GM23338 (cell line): ENCODE results near the gene FGG. TPM values are rescaled to one million over a fixed set of nuclear protein-coding genes. Genes with fewer than 3 reads are reported as not detected.

Experiments
- ATAC-seq: fragments of 200-7000 bp; cut with Tn5 transposase; 3 replicates; pipeline ENCODE4 v1.9.1; 2020
- DNase-seq: peaks from one replicate; pipeline ENCODE4 v3.0.0-alpha.2; 2015; ENCODE audit warnings: low spot score
- H2AFZ ChIP-seq: fragments of 200-600 bp; sonication (generic); 2 replicates; pipeline ENCODE4 v1.8.0; 2016; ENCODE audit warnings: antibody characterized with exemption, mild to moderate bottlenecking, moderate library complexity
- H3F3A ChIP-seq: fragments of 200-600 bp; sonication (generic); replicated peaks from 2 replicates; pipeline ENCODE4 v1.8.0; 2017; ENCODE audit warnings: antibody characterized with exemption, mixed run types, low read depth
- H3K27ac ChIP-seq: fragments of 200-600 bp; sonication (generic); 2 replicates; pipeline ENCODE4 v1.6.1; 2016; ENCODE audit warnings: low read depth
- H3K27me3 ChIP-seq: fragments of 200-600 bp; sonication (generic); 2 replicates; pipeline ENCODE4 v1.8.0; 2016; ENCODE audit warnings: mild to moderate bottlenecking, mixed run types, moderate library complexity; ENCODE audit not compliant: insufficient read depth
- H3K36me3 ChIP-seq: fragments of 200-600 bp; sonication (generic); 2 replicates; pipeline ENCODE4 v1.8.0; 2016; ENCODE audit warnings: mild to moderate bottlenecking; ENCODE audit not compliant: insufficient read depth
- H3K4me1 ChIP-seq: fragments of 200-600 bp; sonication (generic); 2 replicates; pipeline ENCODE4 v1.8.0; 2016; ENCODE audit warnings: mild to moderate bottlenecking, moderate library complexity; ENCODE audit not compliant: insufficient read depth
- H3K4me2 ChIP-seq: fragments of 200-600 bp; sonication (generic); 2 replicates; pipeline ENCODE4 v1.7.1; 2017; ENCODE audit warnings: mixed run types
- H3K4me3 ChIP-seq: fragments of 200-600 bp; sonication (generic); 2 replicates; pipeline ENCODE4 v1.6.1; 2016; ENCODE audit warnings: mixed run types
- H3K79me2 ChIP-seq: fragments of 200-600 bp; sonication (generic); replicated peaks from 2 replicates; pipeline ENCODE4 v1.8.0; 2017; ENCODE audit warnings: mild to moderate bottlenecking; ENCODE audit not compliant: insufficient read depth
- H3K9me2 ChIP-seq: fragments of 200-600 bp; sonication (generic); 2 replicates; pipeline ENCODE4 v1.8.0; 2017; ENCODE audit not compliant: insufficient read depth
- H4K20me1 ChIP-seq: fragments of 200-600 bp; sonication (generic); replicated peaks from 2 replicates; pipeline ENCODE4 v1.8.0; 2017; ENCODE audit warnings: mild to moderate bottlenecking; ENCODE audit not compliant: insufficient read depth
- H3K27ac Mint-ChIP-seq: 2 replicates; pipeline ENCODE4 v1.8.0; 2020; ENCODE audit warnings: inconsistent platforms, mild to moderate bottlenecking, moderate library complexity, mixed read lengths
- H3K27me3 Mint-ChIP-seq: 3 replicates; pipeline ENCODE4 v1.8.0; 2022; ENCODE audit warnings: low read depth, mild to moderate bottlenecking, moderate library complexity, mixed read lengths, inconsistent platforms; ENCODE audit not compliant: insufficient read depth, poor library complexity
- H3K36me3 Mint-ChIP-seq: 3 replicates; pipeline ENCODE4 v1.8.0; 2021; ENCODE audit warnings: low read depth, mild to moderate bottlenecking, inconsistent platforms, moderate library complexity, mixed read lengths
- H3K4me1 Mint-ChIP-seq: 3 replicates; pipeline ENCODE4 v1.8.0; 2020; ENCODE audit warnings: mild to moderate bottlenecking, inconsistent platforms, mixed read lengths
- H3K4me3 Mint-ChIP-seq: 3 replicates; pipeline ENCODE4 v1.8.0; 2021; ENCODE audit warnings: moderate library complexity, mild to moderate bottlenecking, inconsistent platforms, mixed read lengths
- H3K9me3 Mint-ChIP-seq: 3 replicates; pipeline ENCODE4 v1.8.0; 2020; ENCODE audit warnings: moderate library complexity, mild to moderate bottlenecking, inconsistent platforms, mixed read lengths
- CREB1 ChIP-seq: fragments of 250-450 bp; sonication (Bioruptor Pico); IDR thresholded peaks from 2 replicates; pipeline ENCODE4 v1.5.0; 2020; ENCODE audit warnings: low read depth, mild to moderate bottlenecking, moderate library complexity
- ETS1 ChIP-seq: IDR thresholded peaks from 2 replicates; pipeline ENCODE4 v1.6.1; 2016; ENCODE audit warnings: antibody characterized with exemption
- EZH2 ChIP-seq: fragments of 200-600 bp; sonication (generic); IDR thresholded peaks from one replicate; pipeline ENCODE4 v1.8.0; 2017; ENCODE audit warnings: antibody characterized with exemption, mild to moderate bottlenecking, low read depth; ENCODE audit not compliant: unreplicated experiment
- EZH2phosphoT487 ChIP-seq: fragments of 200-600 bp; sonication (generic); IDR thresholded peaks from one replicate; pipeline ENCODE4 v1.8.1; 2018; ENCODE audit warnings: antibody characterized with exemption; ENCODE audit not compliant: unreplicated experiment
- JUNB ChIP-seq: IDR thresholded peaks from one replicate; pipeline ENCODE4 v1.6.1; 2016; ENCODE audit warnings: antibody characterized with exemption; ENCODE audit not compliant: unreplicated experiment
- NANOG ChIP-seq: IDR thresholded peaks from 2 replicates; pipeline ENCODE4 v1.6.1; 2016; ENCODE audit warnings: antibody characterized with exemption, borderline replicate concordance
- ZNF331 ChIP-seq: fragments of 250-450 bp; sonication (Bioruptor Pico); IDR thresholded peaks from 2 replicates; pipeline ENCODE4 v1.5.0; 2020; ENCODE audit warnings: low read depth, mild to moderate bottlenecking, moderate library complexity
- ZNF462 ChIP-seq: fragments of 250-450 bp; sonication (Bioruptor Pico); IDR thresholded peaks from 2 replicates; pipeline ENCODE4 v1.5.0; 2020; ENCODE audit warnings: mild to moderate bottlenecking, moderate library complexity
- polyA plus RNA-seq: library from polyadenylated mRNA; unstranded; fragments of >200 nt; fragmentation: Nextera tagmentation; extraction: Ambion mirVana; gene quantifications from 2 replicates; pipeline ENCODE4 v1.2.1, GENCODE V29; 2016
- total RNA-seq: library from RNA; depleted of rRNA; stranded (reverse); fragments of >200 nt; shearing (Covaris generic); gene quantifications from 2 replicates; pipeline ENCODE4 v1.2.3, GENCODE V29; 2014

FGG gene
- total and polyA plus RNA-seq, 2 experiments from 2014 or later: not detected

- TF ChIP-seq ZNF462 (no peak), ZNF331 (CRISPR knock-in tag) (no peak), JUNB (no peak), NANOG (no peak), EZH2 (no peak)
Observed at GRCh38 chr4:154640999-154641398, 28.5 kb upstream of the FGG start (continued).

GRCh38 chr4:154634058-154634457, 21.6 kb upstream of the FGG start:
- no peak overlapping the region for H3K27ac ChIP-seq
- peaks cover 4% of the 10 kb centered on the region; the same call in 1 of the 3 replicates for H3K36me3 Mint-ChIP-seq
- H3F3A ChIP-seq: no peaks in the 10 kb centered on the region
- no peak overlapping the region for H2AFZ ChIP-seq
- no peaks in the 10 kb centered on the region for H3K36me3 ChIP-seq
- H3K4me1 ChIP-seq: peaks cover 5% of the 10 kb centered on the region; the same call in 1 of the 2 replicates
- H3K27ac Mint-ChIP-seq: no peak overlapping the region
- peaks cover 2% of the 10 kb centered on the region for H3K27me3 Mint-ChIP-seq
- ATAC-seq (no peak), DNase-seq (no peak)
- no peak overlapping the region for H3K4me2 ChIP-seq
- H3K9me2 ChIP-seq: no peaks in the 10 kb centered on the region
- H3K9me3 Mint-ChIP-seq: peaks cover 3% of the 10 kb centered on the region; the same call in 2 of the 3 replicates
- peaks cover 11% of the 10 kb centered on the region for H3K4me1 Mint-ChIP-seq
- no peaks in the 10 kb centered on the region for H4K20me1 ChIP-seq
- no peak overlapping the region for H3K4me3 ChIP-seq
- H3K79me2 ChIP-seq: no peaks in the 10 kb centered on the region
- H3K4me3 Mint-ChIP-seq: no peak overlapping the region
- H3K27me3 ChIP-seq: 0 out of 2 replicates have a peak, but pooled peaks cover 3% of the 10 kb centered on the region
- TF ChIP-seq JUNB: no peak
- TF ChIP-seq ETS1: no peak
- no peak for TF ChIP-seq CREB1
- TF ChIP-seq ZNF462: no peak
- no peak for TF ChIP-seq NANOG
- no peak for TF ChIP-seq ZNF331 (CRISPR knock-in tag)
- TF ChIP-seq EZH2: no peak
- no peak for TF ChIP-seq EZH2phosphoT487
